H1 (cell line): ENCODE results near the gene DERL3. TPM values are rescaled to one million over a fixed set of nuclear protein-coding genes. Genes with fewer than 3 reads are reported as not detected.

ENCODE experiments used
- CTCF ChIA-PET: fragments of 300-600 bp; sonication (Branson Sonifier 250); formaldehyde crosslinking; loops from one replicate; lab custom pipeline; 2021; ENCODE audit not compliant: partially characterized antibody; lab: Charles Lee
- POLR2A ChIA-PET: fragments of 300-600 bp; sonication (Branson Sonifier 250); formaldehyde crosslinking; loops from one replicate; lab custom pipeline; 2021; ENCODE audit warnings: inconsistent platforms; ENCODE audit not compliant: partially characterized antibody; lab: Charles Lee
- DNase-seq, 2 experiments: peaks; one replicate each; pipeline versions ENCODE4 v3.0.0 to v3.0.0-alpha.2; 2010 to 2022; ENCODE audit warnings: low spot score in 2 of 2, low read depth in 1 of 2, mixed read lengths in 1 of 2
- FAIRE-seq: peaks from 2 replicates; lab custom pipeline; 2011; peaks lifted over from hg19 to GRCh38; lab: Jason Lieb, UNC
- H2AFZ ChIP-seq: 2 replicates; pipeline ENCODE4 v1.8.1; 2012; ENCODE audit warnings: low read length, inconsistent platforms
- H2AK5ac ChIP-seq: 2 replicates; pipeline ENCODE4 v1.6.1; 2013; ENCODE audit warnings: low read depth, low read length
- H2BK120ac ChIP-seq: replicated peaks from 2 replicates; pipeline ENCODE3; 2013; ENCODE audit warnings: low read depth, low read length, inconsistent platforms
- H2BK12ac ChIP-seq: 2 replicates; pipeline ENCODE4 v1.6.1; 2013; ENCODE audit warnings: low read depth, low read length
- H2BK15ac ChIP-seq: 2 replicates; pipeline ENCODE4 v1.6.1; 2013; ENCODE audit warnings: low read length
- H2BK20ac ChIP-seq: 2 replicates; pipeline ENCODE4 v1.6.1; 2013; ENCODE audit warnings: low read length
- H2BK5ac ChIP-seq: 2 replicates; pipeline ENCODE4 v1.6.1; 2013; ENCODE audit warnings: low read depth, low read length
- H3K14ac ChIP-seq: 2 replicates; pipeline ENCODE4 v1.6.1; 2013; ENCODE audit warnings: inconsistent platforms; ENCODE audit not compliant: insufficient read length
- H3K18ac ChIP-seq: 2 replicates; pipeline ENCODE4 v1.6.1; 2013; ENCODE audit warnings: low read length; ENCODE audit errors: extremely low read depth
- H3K23ac ChIP-seq: 2 replicates; pipeline ENCODE4 v1.6.1; 2013; ENCODE audit warnings: inconsistent platforms; ENCODE audit not compliant: insufficient read length
- H3K23me2 ChIP-seq: 2 replicates; pipeline ENCODE4 v1.6.1; 2013; ENCODE audit warnings: low read depth, low read length
- H3K27ac ChIP-seq: 2 replicates; pipeline ENCODE4 v1.6.1; 2011; ENCODE audit warnings: low read depth, low read length, inconsistent platforms
- H3K27me3 ChIP-seq, 4 experiments: replicated peaks in 1 of 4; 1 replicate in 1 of 4; 2 replicates in 3 of 4; pipeline versions ENCODE4 v1.6.1 to v1.8.1; 2011 to 2013; ENCODE audit warnings: low read length in 3 of 4, mild to moderate bottlenecking in 3 of 4, inconsistent platforms in 2 of 4, mixed read lengths in 2 of 4, moderate library complexity in 1 of 4; ENCODE audit not compliant: control insufficient read depth in 3 of 4, insufficient read depth in 3 of 4; ENCODE audit errors: extremely low read depth in 1 of 4
- H3K36me3 ChIP-seq, 4 experiments: 2 replicates each; pipeline versions ENCODE4 v1.6.1 to v1.8.1; 2011 to 2013; ENCODE audit warnings: mild to moderate bottlenecking in 4 of 4, low read length in 3 of 4, moderate library complexity in 2 of 4, control low read depth in 1 of 4, inconsistent platforms in 1 of 4; ENCODE audit not compliant: insufficient read depth in 4 of 4, control insufficient read depth in 2 of 4
- H3K4ac ChIP-seq: replicated peaks from 2 replicates; pipeline ENCODE3; 2013; ENCODE audit warnings: low read length, low read depth, mixed read lengths, inconsistent platforms; ENCODE audit not compliant: insufficient read length
- H3K4me1 ChIP-seq, 4 experiments: replicated peaks in 1 of 4; 1 replicate in 1 of 4; 2 replicates in 3 of 4; pipeline versions ENCODE4 v1.6.1 to v1.8.1; 2011 to 2013; ENCODE audit warnings: low read length in 3 of 4, inconsistent platforms in 2 of 4, mixed read lengths in 1 of 4; ENCODE audit not compliant: insufficient read depth in 4 of 4, control insufficient read depth in 3 of 4
- H3K4me2 ChIP-seq, 2 experiments: 2 replicates each; pipeline versions ENCODE4 v1.6.1 to v1.8.1; 2011 to 2013; ENCODE audit warnings: low read depth in 2 of 2, low read length in 2 of 2, control low read depth in 1 of 2, inconsistent platforms in 1 of 2, mild to moderate bottlenecking in 1 of 2; ENCODE audit not compliant: insufficient read depth in 1 of 2
- H3K4me3 ChIP-seq, 4 experiments: fragments of 200-600, 300-600 bp in 1 of 4; sonication (generic), shearing (Covaris generic), sonication (Bioruptor Twin) in 1 of 4; 2 replicates each; pipeline versions ENCODE4 v1.5.1 to v1.8.1; 2011 to 2016; ENCODE audit warnings: low read length in 4 of 4, low read depth in 3 of 4, control low read depth in 2 of 4, inconsistent platforms in 2 of 4, mild to moderate bottlenecking in 2 of 4, mixed read lengths in 1 of 4, moderate library complexity in 1 of 4; ENCODE audit not compliant: insufficient read depth in 2 of 4; ENCODE audit errors: extremely low read depth in 1 of 4
- H3K56ac ChIP-seq: replicated peaks from 2 replicates; pipeline ENCODE3; 2013; ENCODE audit warnings: low read depth, mild to moderate bottlenecking, mixed read lengths, low read length, inconsistent platforms; ENCODE audit not compliant: insufficient read length
- H3K79me1 ChIP-seq: 2 replicates; pipeline ENCODE4 v1.6.1; 2013; ENCODE audit warnings: low read depth, low read length, control low read depth
- H3K79me2 ChIP-seq, 2 experiments: 2 replicates each; pipeline versions ENCODE4 v1.6.1 to v1.8.1; 2012 to 2013; ENCODE audit warnings: low read length in 2 of 2, mild to moderate bottlenecking in 2 of 2, inconsistent platforms in 1 of 2; ENCODE audit not compliant: insufficient read depth in 2 of 2, control insufficient read depth in 1 of 2
- H3K9ac ChIP-seq, 4 experiments: replicated peaks in 1 of 4; 1 replicate in 1 of 4; 2 replicates in 3 of 4; pipeline versions ENCODE4 v1.6.1 to v1.8.1; 2011 to 2013; ENCODE audit warnings: low read depth in 3 of 4, low read length in 3 of 4, control low read depth in 2 of 4, mild to moderate bottlenecking in 2 of 4, moderate library complexity in 2 of 4, inconsistent platforms in 1 of 4; ENCODE audit errors: extremely low read depth in 1 of 4
- H3K9me3 ChIP-seq, 2 experiments: 2 replicates each; pipeline versions ENCODE4 v1.6.1 to v1.8.1; 2012 to 2013; ENCODE audit warnings: mild to moderate bottlenecking in 2 of 2, moderate library complexity in 2 of 2, control low read depth in 1 of 2, inconsistent platforms in 1 of 2, low read depth in 1 of 2, low read length in 1 of 2, mixed read lengths in 1 of 2; ENCODE audit not compliant: insufficient read depth in 2 of 2
- H4K20me1 ChIP-seq, 2 experiments: replicated peaks in 1 of 2; 2 replicates each; pipeline versions ENCODE3 to v1.8.1; 2011 to 2013; ENCODE audit warnings: inconsistent platforms in 2 of 2, low read length in 2 of 2, mild to moderate bottlenecking in 1 of 2; ENCODE audit not compliant: insufficient read depth in 2 of 2, control insufficient read depth in 1 of 2
- H4K5ac ChIP-seq: 2 replicates; pipeline ENCODE4 v1.6.1; 2013; ENCODE audit warnings: low read length, low read depth, mixed read lengths, inconsistent platforms; ENCODE audit not compliant: insufficient read length
- H4K8ac ChIP-seq: 2 replicates; pipeline ENCODE4 v1.8.0; 2013; ENCODE audit warnings: mild to moderate bottlenecking, moderate library complexity, low read length, inconsistent platforms; ENCODE audit not compliant: insufficient read depth; ENCODE audit errors: extremely low read depth
- H4K91ac ChIP-seq: replicated peaks from 2 replicates; pipeline ENCODE3; 2013; ENCODE audit warnings: low read length, mixed read lengths, inconsistent platforms; ENCODE audit not compliant: insufficient read length
- CTCF ChIP-seq, 3 experiments: IDR thresholded peaks; 1 replicate in 2 of 3; 2 replicates in 1 of 3; pipeline versions ENCODE4 v1.5.1 to v1.6.1; 2011; ENCODE audit warnings: low read length in 3 of 3, mild to moderate bottlenecking in 3 of 3, inconsistent platforms in 2 of 3, low read depth in 1 of 3, moderate library complexity in 1 of 3; ENCODE audit not compliant: insufficient read depth in 1 of 3; ENCODE audit errors: control extremely low read depth in 1 of 3
- KDM1A ChIP-seq: fragments of 200-600, 300-600 bp; sonication (generic); IDR thresholded peaks from 2 replicates; pipeline ENCODE4 v1.7.1; 2016; ENCODE audit warnings: mild to moderate bottlenecking, low read length, borderline replicate concordance
- MAFK ChIP-seq: IDR thresholded peaks from 2 replicates; pipeline ENCODE4 v1.6.1; 2012; ENCODE audit warnings: low read depth, mild to moderate bottlenecking, improper control_type of control experiment, low read length
- RAD21 ChIP-seq, 2 experiments: IDR thresholded peaks in 1 of 2; conservative IDR thresholded peaks in 1 of 2; 2 replicates each; pipeline ENCODE4 v1.6.1; 2011; ENCODE audit warnings: low read depth in 2 of 2, low read length in 2 of 2, improper control_type of control experiment in 1 of 2, inconsistent platforms in 1 of 2, mild to moderate bottlenecking in 1 of 2, moderate library complexity in 1 of 2
- SIN3A ChIP-seq, 2 experiments: IDR thresholded peaks in 1 of 2; conservative IDR thresholded peaks in 1 of 2; 2 replicates each; pipeline ENCODE4 v1.6.1; 2011 to 2012; ENCODE audit warnings: low read length in 2 of 2, improper control_type of control experiment in 1 of 2, low read depth in 1 of 2, mild to moderate bottlenecking in 1 of 2
- WGBS, 2 experiments: shearing (Covaris generic) in 1 of 2; methylation state at CpG; one replicate each; pipeline versions ENCODE4 v1.1.6 to v1.1.7; 2013 to 2015; ENCODE audit warnings: low lambda C conversion rate in 2 of 2, mixed read lengths in 2 of 2, inconsistent platforms in 1 of 2, low coverage in 1 of 2, missing lambda C conversion rate in 1 of 2; ENCODE audit not compliant: insufficient replicate concordance in 2 of 2, insufficient coverage in 1 of 2, insufficient read length in 1 of 2; ENCODE audit errors: extremely low coverage in 1 of 2, missing lambda C conversion rate in 1 of 2; 5-methylcytosine and 5-hydroxymethylcytosine counted together
- polyA plus RNA-seq, 7 experiments: library from polyadenylated mRNA; depleted of rRNA in 3 of 7; stranded (reverse) in 5 of 7; unstranded in 2 of 7; fragments of >200 nt in 5 of 7; fragments of 200-250 nt in 2 of 7; gene quantifications; 1 replicate in 5 of 7; 2 replicates in 1 of 7; 4 replicates in 1 of 7; pipeline versions ENCODE4 v1.2.1 to v1.2.3, GENCODE V29; 2011 to 2013; ENCODE audit warnings: missing spikeins in 2 of 7, mixed read lengths in 2 of 7
- total RNA-seq: library from RNA; stranded (reverse); fragmentation: NEBNext Ultra II Directional; extraction: Animal tissue kit (Norgen Biotek cat#: 25700); gene quantifications from 2 replicates; pipeline ENCODE4 v1.2.1, GENCODE V29; 2021

Gene DERL3
- total and polyA plus RNA-seq, 2 of the 8 experiments (the other 6 are each of a cell fraction or from before 2014, with no cell fraction given), result 8.7 to 19.5 TPM

GRCh38 chr22:23862103-23862502 is 23.3 kb upstream of the DERL3 start:
- Histone ChIP-seq H2BK120ac (no peak overlapping the region), H2BK5ac (no peak overlapping the region), H3K4me1 (peaks cover 0 to 10% (median 1%) of the 10 kb centered on the region in 4 experiments; a peak in 4 of 7 replicates), H3K4ac (no peak overlapping the region), H3K79me1 (no peaks in the 10 kb centered on the region), H3K14ac (no peak overlapping the region), H2BK15ac (no peak overlapping the region), H3K27ac (no peak overlapping the region), H2AFZ (no peak overlapping the region), H3K4me3 (no peak overlapping the region), H4K8ac (no peak overlapping the region), H2BK12ac (no peak overlapping the region), H3K9me3 (no peaks in the 10 kb centered on the region), H3K56ac (no peak overlapping the region), H3K18ac (no peak overlapping the region; the same call in 1 of the 2 replicates), H3K4me2 (no peak overlapping the region), H3K27me3 (no peaks in the 10 kb centered on the region), H3K79me2 (no peaks in the 10 kb centered on the region), H3K23me2 (peaks cover 6% of the 10 kb centered on the region), H3K23ac (no peak overlapping the region), H2AK5ac (no peak overlapping the region), H4K5ac (no peak overlapping the region), H4K91ac (no peak overlapping the region), H2BK20ac (no peak overlapping the region), H3K36me3 (no peaks in the 10 kb centered on the region), H4K20me1 (peaks cover 0 to 6% of the 10 kb centered on the region in 2 experiments), H3K9ac (no peak overlapping the region; a peak in 1 of 7 replicates)
- ChIA-PET CTCF (interaction anchor here (0.6 to 2.8 kb wide), 12 partner anchors 10 to 329 kb away, joined by 3 to 26 read pairs (median 4); partner anchors contain the start of gene MIF), POLR2A (interaction anchor here (0.9 to 1.3 kb wide), 2 partner anchors 32 to 46 kb away, joined by 3 to 8 read pairs; partner anchors contain the start of gene MIF)
- peak in 1 of 2 experiments; percentile 55 for DNase-seq
- WGBS, 2 experiments, result 88% methylated on average over 3 of the region's 3 CpGs; no CpG with 5 or more reads in 1 of the 2 experiments
- TF ChIP-seq CTCF (IDR thresholded peaks at IDR 0.05; ENCODE audit: control extremely low read depth in 1 of 3, insufficient read depth in 1 of 3, low read depth in 1 of 3, low read length in 3 of 3) (peak; percentile 81 to 84 (median 81)), RAD21 (IDR thresholded peaks at IDR 0.05 in 1 of 2, conservative IDR thresholded peaks at IDR 0.05 in 1 of 2; ENCODE audit: low read depth in 2 of 2, low read length in 2 of 2) (peak; percentile 75 to 82), SIN3A (conservative IDR thresholded peaks at IDR 0.05 in 1 of 2, IDR thresholded peaks at IDR 0.05 in 1 of 2; ENCODE audit: low read depth in 1 of 2, low read length in 2 of 2) (0 out of 4 replicates have a peak, but pooled peaks of 1 of the 2 experiments have one; percentile 20), MAFK (no peak), KDM1A (no peak)
- FAIRE-seq, result peak; percentile 84
